Activated T-helper 1 cell treated with anti-CD3 and anti-CD28 coated beads, Interleukin-12 subunit alpha, Interleukin-12 subunit beta, Interleukin-2, Interleukin-4 antibody, amounts not matched to agents 30 ng/mL and 10 ng/mL and 1 ng/mL, durations not matched to agents 14 hours and 24 hours and 36 hours (primary cell): ENCODE results near the gene GXYLT1. TPM values are rescaled to one million over a fixed set of nuclear protein-coding genes. Genes with fewer than 3 reads are reported as not detected.
A peak's percentile ranks its signal among the peaks of the same experiment; 100 is the strongest.
"Not testable (repeated sequence)": the region's sequence is repeated elsewhere in the genome, so short reads cannot be mapped to it uniquely, and the experiment has no call there.

Source experiments
- DNase-seq: peaks from one replicate; pipeline ENCODE4 v3.0.0; 2021; ENCODE audit warnings: low spot score
- H3K27ac Mint-ChIP-seq: one replicate; pipeline ENCODE4 v1.8.0; 2021; ENCODE audit warnings: mild to moderate bottlenecking, mixed read lengths
- H3K27me3 Mint-ChIP-seq: one replicate; pipeline ENCODE4 v1.8.0; 2022; ENCODE audit warnings: mild to moderate bottlenecking, moderate library complexity, mixed read lengths; ENCODE audit not compliant: insufficient read depth
- H3K36me3 Mint-ChIP-seq: one replicate; pipeline ENCODE4 v1.8.0; 2021; ENCODE audit warnings: low read depth, mixed read lengths
- H3K4me1 Mint-ChIP-seq: one replicate; pipeline ENCODE4 v1.8.0; 2021; ENCODE audit warnings: low read depth, mixed read lengths
- H3K4me3 Mint-ChIP-seq: one replicate; pipeline ENCODE4 v1.8.0; 2021; ENCODE audit warnings: mild to moderate bottlenecking, moderate library complexity, mixed read lengths
- H3K9me3 Mint-ChIP-seq: one replicate; pipeline ENCODE4 v1.8.0; 2021; ENCODE audit warnings: mixed read lengths
- intact Hi-C: fragments of 100-400 bp; cut with micrococcal nuclease; formaldehyde crosslinking; loops from one replicate; pipeline ENCODE4 v1.15.1; 2024
- total RNA-seq: library from RNA; stranded (reverse); gene quantifications from 2 replicates; pipeline ENCODE4 v1.2.3, GENCODE V29; 2022

The GXYLT1 gene
- 10.5 and 11.4 TPM in 2 replicates for total RNA-seq

- Mint-ChIP-seq H3K9me3 (no peaks in the 10 kb centered on the region), H3K4me1 (peaks cover 37% of the 10 kb centered on the region), H3K4me3 (peak within 1 kb of the TSS; percentile 90), H3K27ac (peak within 1 kb of the TSS; percentile 90), H3K27me3 (peaks cover 4% of the 10 kb centered on the region), H3K36me3 (peaks cover 4% of the 10 kb centered on the region)
- intact Hi-C loops: loop anchor here (1.0 to 10.0 kb wide), 7 partner anchors 46 to 1660 kb away; partner anchors contain the start of genes PPHLN1, PRICKLE1, TWF1 and YAF2
- peak; percentile 80 for DNase-seq
These were observed at the start of gene GXYLT1 for GRCh38 chr12:42144408-42145196. Gene GXYLT1, minus strand, starts transcription at chr12:42144874. Its CDS starts 228 bp downstream, at chr12:42144646.

- H3K27ac Mint-ChIP-seq: no peak overlapping the region
- H3K27me3 Mint-ChIP-seq: no peaks in the 10 kb centered on the region
- intact Hi-C loops: no loop called here
- DNase-seq: no peak
- no peaks in the 10 kb centered on the region for H3K9me3 Mint-ChIP-seq
- no peak overlapping the region for H3K4me3 Mint-ChIP-seq
- H3K4me1 Mint-ChIP-seq: no peaks in the 10 kb centered on the region
- H3K36me3 Mint-ChIP-seq: peaks cover 16% of the 10 kb centered on the region
These were observed 48.0 kb upstream of the GXYLT1 start for GRCh38 chr12:42192686-42193085.

- intact Hi-C loops: no loop called here
- no peak for DNase-seq
- H3K27me3 Mint-ChIP-seq: no peaks in the 10 kb centered on the region
These were observed 47.6 kb upstream of the GXYLT1 start for GRCh38 chr12:42192258-42192657.

GRCh38 chr12:42190376-42190775, 45.7 kb upstream of the GXYLT1 start:
- Mint-ChIP-seq H3K4me1 (no peaks in the 10 kb centered on the region), H3K36me3 (peaks cover 10% of the 10 kb centered on the region), H3K4me3 (no peak overlapping the region), H3K9me3 (no peaks in the 10 kb centered on the region), H3K27ac (no peak overlapping the region), H3K27me3 (no peaks in the 10 kb centered on the region)
- intact Hi-C loops: no loop called here
- no peak for DNase-seq

More at GRCh38 chr12:42192258-42192657, 47.6 kb upstream of the GXYLT1 start:
- H3K4me1 Mint-ChIP-seq: no peaks in the 10 kb centered on the region
- H3K36me3 Mint-ChIP-seq: peaks cover 16% of the 10 kb centered on the region
- no peak overlapping the region for H3K27ac Mint-ChIP-seq
- H3K4me3 Mint-ChIP-seq: no peak overlapping the region
- H3K9me3 Mint-ChIP-seq: no peaks in the 10 kb centered on the region

GRCh38 chr12:42188275-42188674, 43.6 kb upstream of the GXYLT1 start:
- H3K4me1 Mint-ChIP-seq, H3K4me3 Mint-ChIP-seq, H3K27ac Mint-ChIP-seq, H3K27me3 Mint-ChIP-seq, H3K9me3 Mint-ChIP-seq, intact Hi-C loops, DNase-seq: not testable (repeated sequence)
- H3K36me3 Mint-ChIP-seq: peaks cover 12% of the 10 kb centered on the region

GRCh38 chr12:42187799-42188198, 43.1 kb upstream of the GXYLT1 start:
- Mint-ChIP-seq H3K4me1 (no peaks in the 10 kb centered on the region), H3K27ac (no peak overlapping the region), H3K27me3 (no peaks in the 10 kb centered on the region), H3K9me3 (no peaks in the 10 kb centered on the region), H3K4me3 (no peak overlapping the region), H3K36me3 (peaks cover 11% of the 10 kb centered on the region)
- no peak for DNase-seq
- intact Hi-C loops: no loop called here

GRCh38 chr12:42186793-42187192, 42.1 kb upstream of the GXYLT1 start:
- no peak for DNase-seq
- Mint-ChIP-seq H3K4me1 (peaks cover 7% of the 10 kb centered on the region), H3K36me3 (peaks cover 12% of the 10 kb centered on the region), H3K27me3 (no peaks in the 10 kb centered on the region), H3K27ac (no peak overlapping the region), H3K4me3 (no peak overlapping the region), H3K9me3 (no peaks in the 10 kb centered on the region)
- intact Hi-C loops: no loop called here

GRCh38 chr12:42182394-42182793, 37.7 kb upstream of the GXYLT1 start:
- Mint-ChIP-seq H3K9me3 (no peaks in the 10 kb centered on the region), H3K27ac (peak overlapping the region; percentile 31), H3K4me1 (peaks cover 15% of the 10 kb centered on the region), H3K4me3 (no peak overlapping the region), H3K27me3 (no peaks in the 10 kb centered on the region), H3K36me3 (peaks cover 19% of the 10 kb centered on the region)
- DNase-seq: no peak
- intact Hi-C loops: no loop called here

GRCh38 chr12:42180990-42181596, 36.4 kb upstream of the GXYLT1 start:
- H3K4me3 Mint-ChIP-seq: no peak overlapping the region
- no peak for DNase-seq
- H3K9me3 Mint-ChIP-seq: peaks cover 4% of the 10 kb centered on the region
- peaks cover 22% of the 10 kb centered on the region for H3K4me1 Mint-ChIP-seq
- peaks cover 28% of the 10 kb centered on the region for H3K36me3 Mint-ChIP-seq
- H3K27me3 Mint-ChIP-seq: no peaks in the 10 kb centered on the region
- intact Hi-C loops: no loop called here
- H3K27ac Mint-ChIP-seq: no peak overlapping the region

- intact Hi-C loops: no loop called here
- peaks cover 2% of the 10 kb centered on the region for H3K27me3 Mint-ChIP-seq
- DNase-seq: no peak
- H3K9me3 Mint-ChIP-seq: peaks cover 4% of the 10 kb centered on the region
- H3K27ac Mint-ChIP-seq: no peak overlapping the region
- peaks cover 29% of the 10 kb centered on the region for H3K36me3 Mint-ChIP-seq
- H3K4me3 Mint-ChIP-seq: no peak overlapping the region
- peaks cover 22% of the 10 kb centered on the region for H3K4me1 Mint-ChIP-seq
These were observed 33.4 kb upstream of the GXYLT1 start for GRCh38 chr12:42178101-42178500.

GRCh38 chr12:42174978-42175377, 30.3 kb upstream of the GXYLT1 start:
- peaks cover 29% of the 10 kb centered on the region for H3K36me3 Mint-ChIP-seq
- peaks cover 15% of the 10 kb centered on the region for H3K4me1 Mint-ChIP-seq
- no peak for DNase-seq
- intact Hi-C loops: no loop called here
- no peak overlapping the region for H3K27ac Mint-ChIP-seq
- H3K9me3 Mint-ChIP-seq: peaks cover 4% of the 10 kb centered on the region
- no peak overlapping the region for H3K4me3 Mint-ChIP-seq
- H3K27me3 Mint-ChIP-seq: peaks cover 2% of the 10 kb centered on the region

GRCh38 chr12:42173961-42174521, 29.4 kb upstream of the GXYLT1 start:
- DNase-seq: no peak
- Mint-ChIP-seq H3K4me3 (no peak overlapping the region), H3K4me1 (peaks cover 15% of the 10 kb centered on the region), H3K27me3 (peaks cover 2% of the 10 kb centered on the region), H3K27ac (no peak overlapping the region), H3K9me3 (peaks cover 4% of the 10 kb centered on the region), H3K36me3 (peaks cover 30% of the 10 kb centered on the region)
- intact Hi-C loops: no loop called here
